Measurements from ENCODE around the gene NRG2.

DNA sequence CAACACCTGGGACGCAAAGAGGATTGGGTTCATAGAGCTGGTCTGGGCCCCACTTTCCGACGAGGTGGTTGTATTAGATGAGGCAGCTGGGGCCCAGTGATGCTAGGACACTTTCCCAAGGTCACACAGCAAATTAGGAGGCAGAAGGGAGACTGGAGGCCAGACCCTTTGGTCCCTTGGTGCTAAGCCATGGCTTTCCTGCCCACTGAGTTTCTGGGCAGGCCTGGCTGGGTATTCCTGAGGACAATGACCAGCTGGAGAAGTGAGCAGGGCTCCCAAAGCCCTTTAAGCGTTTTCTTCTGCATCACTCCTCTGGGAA, 181.3 kb downstream of the NRG2 start:
- TF ChIP-seq, protein P1, sequence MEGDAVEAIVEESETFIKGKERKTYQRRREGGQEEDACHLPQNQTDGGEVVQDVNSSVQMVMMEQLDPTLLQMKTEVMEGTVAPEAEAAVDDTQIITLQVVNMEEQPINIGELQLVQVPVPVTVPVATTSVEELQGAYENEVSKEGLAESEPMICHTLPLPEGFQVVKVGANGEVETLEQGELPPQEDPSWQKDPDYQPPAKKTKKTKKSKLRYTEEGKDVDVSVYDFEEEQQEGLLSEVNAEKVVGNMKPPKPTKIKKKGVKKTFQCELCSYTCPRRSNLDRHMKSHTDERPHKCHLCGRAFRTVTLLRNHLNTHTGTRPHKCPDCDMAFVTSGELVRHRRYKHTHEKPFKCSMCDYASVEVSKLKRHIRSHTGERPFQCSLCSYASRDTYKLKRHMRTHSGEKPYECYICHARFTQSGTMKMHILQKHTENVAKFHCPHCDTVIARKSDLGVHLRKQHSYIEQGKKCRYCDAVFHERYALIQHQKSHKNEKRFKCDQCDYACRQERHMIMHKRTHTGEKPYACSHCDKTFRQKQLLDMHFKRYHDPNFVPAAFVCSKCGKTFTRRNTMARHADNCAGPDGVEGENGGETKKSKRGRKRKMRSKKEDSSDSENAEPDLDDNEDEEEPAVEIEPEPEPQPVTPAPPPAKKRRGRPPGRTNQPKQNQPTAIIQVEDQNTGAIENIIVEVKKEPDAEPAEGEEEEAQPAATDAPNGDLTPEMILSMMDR (IDR thresholded peaks at IDR 0.05; ENCODE audit: extremely low read depth in 1 of 2, insufficient read depth in 1 of 2, low read depth in 1 of 2, low read length in 2 of 2): no peak
- no peak for TF ChIP-seq POLR2A (IDR thresholded peaks at IDR 0.05; ENCODE audit: low read depth, low read length)
- TF ChIP-seq POLR2AphosphoS5 (IDR thresholded peaks at IDR 0.05; ENCODE audit: insufficient read depth, low read depth, low read length): no peak
- TF ChIP-seq EZH2 (IDR thresholded peaks at IDR 0.05; ENCODE audit: borderline replicate concordance, low read depth, low read length, severe bottlenecking): no peak
- TF ChIP-seq, protein P2, sequence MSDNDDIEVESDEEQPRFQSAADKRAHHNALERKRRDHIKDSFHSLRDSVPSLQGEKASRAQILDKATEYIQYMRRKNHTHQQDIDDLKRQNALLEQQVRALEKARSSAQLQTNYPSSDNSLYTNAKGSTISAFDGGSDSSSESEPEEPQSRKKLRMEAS (IDR thresholded peaks at IDR 0.05; ENCODE audit: insufficient read depth, insufficient read length): no peak
- TF ChIP-seq FOS (IDR thresholded peaks at IDR 0.05; ENCODE audit: borderline replicate concordance, insufficient read depth, low read length): no peak
- TF ChIP-seq GATA2 (IDR thresholded peaks at IDR 0.05; ENCODE audit: insufficient read depth, insufficient read length, low read depth, low read length): no peak
- no peak for TF ChIP-seq MYC (IDR thresholded peaks at IDR 0.05; ENCODE audit: low read depth, low read length)

All from endothelial cell of umbilical vein (primary cell).